ENCODE data around the gene PHF21B.

- TF ChIP-seq CTCF (IDR thresholded peaks at IDR 0.05) (no peak), POLR2AphosphoS5 (IDR thresholded peaks at IDR 0.05) (no peak), EP300 (IDR thresholded peaks at IDR 0.05) (no peak), POLR2A (IDR thresholded peaks at IDR 0.05; ENCODE audit: low read depth) (no peak)
Measured at GRCh38 chr22:44918925-44919392, 90.8 kb downstream of the PHF21B start.

Measured in esophagus muscularis mucosa (tissue), 4 donors.